PC-3 (cell line): ENCODE data around the gene DIS3L2. TPM values are rescaled to one million over a fixed set of nuclear protein-coding genes. Genes with fewer than 3 reads are reported as not detected.
"Not testable (repeated sequence)": the region's sequence is repeated elsewhere in the genome, so short reads cannot be mapped to it uniquely, and the experiment has no call there.

Experiments
- ATAC-seq: fragments of 200-7000 bp; cut with Tn5 transposase; 2 replicates; pipeline ENCODE4 v1.9.1; 2020; ENCODE audit warnings: mild to moderate bottlenecking, moderate library complexity
- BruUV-seq: library from RNA; stranded (reverse); fragments of 400-500 nt; replicated peaks from 2 replicates; lab custom pipeline; 2021; lab: Mats Ljungman, UMichigan
- CTCF ChIA-PET: fragments of 300-600 bp; sonication (Branson Sonifier 250); formaldehyde crosslinking; loops from one replicate; lab custom pipeline; 2022; ENCODE audit warnings: antibody characterized with exemption; lab: Charles Lee
- POLR2A ChIA-PET: fragments of 300-600 bp; sonication (Branson Sonifier 250); formaldehyde crosslinking; loops from one replicate; lab custom pipeline; 2022; ENCODE audit warnings: antibody characterized with exemption; ENCODE audit not compliant: unreplicated experiment; lab: Charles Lee
- DNase-seq: peaks from one replicate; pipeline ENCODE4 v3.0.0-alpha.2; 2015
- H2AFZ ChIP-seq: fragments of 300-600 bp; sonication (generic); 2 replicates; pipeline ENCODE4 v1.6.0; 2016; ENCODE audit warnings: antibody characterized with exemption, low read length
- H3F3A ChIP-seq: fragments of 300-600 bp; sonication (generic); one replicate; pipeline ENCODE4 v1.6.0; 2017; ENCODE audit warnings: antibody characterized with exemption, low read length, control low read depth, mild to moderate bottlenecking; ENCODE audit not compliant: unreplicated experiment
- H3K27ac ChIP-seq: fragments of 300-600 bp; sonication (generic); 2 replicates; pipeline ENCODE4 v1.5.1; 2016; ENCODE audit warnings: mild to moderate bottlenecking, low read length
- H3K27me3 ChIP-seq: fragments of 300-600 bp; sonication (generic); 2 replicates; pipeline ENCODE4 v1.6.1; 2016; ENCODE audit warnings: low read length, mixed read lengths
- H3K36me3 ChIP-seq: fragments of 300-600 bp; sonication (generic); 2 replicates; pipeline ENCODE4 v1.6.1; 2016; ENCODE audit warnings: low read depth, mixed run types, low read length, mixed read lengths
- H3K4me1 ChIP-seq: fragments of 300-600 bp; sonication (generic); 2 replicates; pipeline ENCODE4 v1.5.1; 2016; ENCODE audit warnings: low read length; ENCODE audit not compliant: insufficient read depth
- H3K4me2 ChIP-seq: fragments of 300-600 bp; sonication (generic); 2 replicates; pipeline ENCODE4 v1.6.0; 2016; ENCODE audit warnings: low read length
- H3K4me3 ChIP-seq: fragments of 300-600 bp; sonication (generic); 2 replicates; pipeline ENCODE4 v1.5.1; 2016; ENCODE audit warnings: mild to moderate bottlenecking, low read length, mixed read lengths
- H3K79me2 ChIP-seq: fragments of 300-600 bp; sonication (generic); 2 replicates; pipeline ENCODE4 v1.6.1; 2017; ENCODE audit warnings: low read length, mixed read lengths
- H3K9ac ChIP-seq: fragments of 300-600 bp; sonication (generic); 2 replicates; pipeline ENCODE4 v1.6.0; 2016; ENCODE audit warnings: mild to moderate bottlenecking, low read length
- H3K9me2 ChIP-seq: fragments of 300-600 bp; sonication (generic); replicated peaks from 2 replicates; pipeline ENCODE4 v1.6.1; 2016; ENCODE audit warnings: mixed run types, low read length, mixed read lengths
- H3K9me3 ChIP-seq: fragments of 300-600 bp; sonication (generic); 2 replicates; pipeline ENCODE4 v1.6.1; 2016; ENCODE audit warnings: low read length, mixed read lengths
- H4K20me1 ChIP-seq: fragments of 300-600 bp; sonication (generic); 2 replicates; pipeline ENCODE4 v1.6.1; 2016; ENCODE audit warnings: low read length, mixed read lengths
- CTCF ChIP-seq: fragments of 300-600 bp; sonication (generic); conservative IDR thresholded peaks from 2 replicates; pipeline ENCODE4 v1.5.1; 2017; ENCODE audit warnings: antibody characterized with exemption, low read depth, mild to moderate bottlenecking, low read length
- EZH2 ChIP-seq: fragments of 300-600 bp; sonication (generic); IDR thresholded peaks from one replicate; pipeline ENCODE4 v1.6.1; 2017; ENCODE audit warnings: antibody characterized with exemption, mild to moderate bottlenecking, low read length; ENCODE audit not compliant: unreplicated experiment
- EZH2phosphoT487 ChIP-seq: fragments of 300-600 bp; sonication (generic); IDR thresholded peaks from 2 replicates; pipeline ENCODE4 v1.6.1; 2018; ENCODE audit warnings: mild to moderate bottlenecking, antibody characterized with exemption, low read length, borderline replicate concordance
- intact Hi-C: fragments of 100-400 bp; cut with micrococcal nuclease; formaldehyde crosslinking; loops from 2 replicates; pipeline ENCODE4 v1.9.0; 2023
- total RNA-seq: library from RNA; depleted of rRNA; stranded (reverse); fragments of >200 nt; gene quantifications from 2 replicates; pipeline ENCODE4 v1.2.3, GENCODE V29; 2014

The DIS3L2 gene
- total RNA-seq, 1 experiment from 2014 or later = 22.8 TPM

GRCh38 chr2:232330068-232330999, 368.8 kb downstream of the DIS3L2 start:
- Histone ChIP-seq H3K36me3 (no peaks in the 10 kb centered on the region), H3K4me3 (no peak overlapping the region), H2AFZ (no peak overlapping the region), H4K20me1 (no peaks in the 10 kb centered on the region), H3K9me3 (no peaks in the 10 kb centered on the region), H3K27me3 (no peaks in the 10 kb centered on the region), H3K27ac (no peak overlapping the region), H3K9me2 (no peaks in the 10 kb centered on the region), H3K9ac (no peak overlapping the region), H3F3A (no peaks in the 10 kb centered on the region), H3K79me2 (no peaks in the 10 kb centered on the region), H3K4me1 (no peaks in the 10 kb centered on the region), H3K4me2 (no peak overlapping the region)
- CTCF ChIA-PET = no interaction called here
- intact Hi-C loops = no loop called here
- no peak for ATAC-seq
- POLR2A ChIA-PET = no interaction called here
- no TSS peak for BruUV-seq
- DNase-seq = no peak
- TF ChIP-seq CTCF (no peak), EZH2phosphoT487 (no peak), EZH2 (no peak)

- not testable (repeated sequence) for BruUV-seq, H3F3A ChIP-seq
Measured at GRCh38 chr2:232331061-232331460, 369.5 kb downstream of the DIS3L2 start.

GRCh38 chr2:232331641-232332040, 370.1 kb downstream of the DIS3L2 start:
- H3K4me2 ChIP-seq, H3K9me2 ChIP-seq, H4K20me1 ChIP-seq, H3K9me3 ChIP-seq, CTCF ChIA-PET, H3K27me3 ChIP-seq, BruUV-seq, H3K27ac ChIP-seq, H3F3A ChIP-seq, intact Hi-C loops, H3K36me3 ChIP-seq, H3K4me3 ChIP-seq, DNase-seq, H2AFZ ChIP-seq, H3K4me1 ChIP-seq, ATAC-seq, POLR2A ChIA-PET, H3K79me2 ChIP-seq, H3K9ac ChIP-seq: not testable (repeated sequence)

More at GRCh38 chr2:232331061-232331460, 369.5 kb downstream of the DIS3L2 start:
- H3K4me3 ChIP-seq, H3K9ac ChIP-seq, H3K27me3 ChIP-seq, CTCF ChIA-PET, H4K20me1 ChIP-seq, H3K9me2 ChIP-seq, intact Hi-C loops, POLR2A ChIA-PET, DNase-seq, H3K79me2 ChIP-seq, H3K4me2 ChIP-seq, H2AFZ ChIP-seq, H3K27ac ChIP-seq, H3K9me3 ChIP-seq, H3K36me3 ChIP-seq, ATAC-seq, H3K4me1 ChIP-seq: not testable (repeated sequence)

GRCh38 chr2:232332244-232332939, 370.9 kb downstream of the DIS3L2 start:
- BruUV-seq, H3F3A ChIP-seq, H3K27ac ChIP-seq, H2AFZ ChIP-seq, H3K36me3 ChIP-seq, ATAC-seq, H4K20me1 ChIP-seq, H3K9ac ChIP-seq, H3K79me2 ChIP-seq, DNase-seq, H3K9me2 ChIP-seq, intact Hi-C loops, H3K4me1 ChIP-seq, POLR2A ChIA-PET, H3K4me3 ChIP-seq, H3K9me3 ChIP-seq, CTCF ChIA-PET, H3K4me2 ChIP-seq, H3K27me3 ChIP-seq: not testable (repeated sequence)
